Endothelial cell (in vitro differentiated cells): ENCODE results near the gene USP51. TPM values are rescaled to one million over a fixed set of nuclear protein-coding genes. Genes with fewer than 3 reads are reported as not detected.
"Not testable (repeated sequence)": the region's sequence is repeated elsewhere in the genome, so short reads cannot be mapped to it uniquely, and the experiment has no call there.

Experiments
- DNase-seq: peaks from one replicate; pipeline ENCODE4 v3.0.0; 2021; ENCODE audit warnings: low spot score
- H3K27ac Mint-ChIP-seq: one replicate; pipeline ENCODE4 v1.8.0; 2021; ENCODE audit warnings: mixed read lengths, inconsistent platforms; ENCODE audit not compliant: unreplicated experiment
- H3K27me3 Mint-ChIP-seq: one replicate; pipeline ENCODE4 v1.8.0; 2021; ENCODE audit warnings: mild to moderate bottlenecking, moderate library complexity, mixed read lengths, inconsistent platforms; ENCODE audit not compliant: unreplicated experiment
- H3K36me3 Mint-ChIP-seq: one replicate; pipeline ENCODE4 v1.8.0; 2021; ENCODE audit warnings: mild to moderate bottlenecking, low read depth, mixed read lengths, inconsistent platforms; ENCODE audit not compliant: unreplicated experiment
- H3K4me1 Mint-ChIP-seq: one replicate; pipeline ENCODE4 v1.8.0; 2021; ENCODE audit warnings: mild to moderate bottlenecking, mixed read lengths, inconsistent platforms; ENCODE audit not compliant: unreplicated experiment
- H3K4me3 Mint-ChIP-seq: one replicate; pipeline ENCODE4 v1.8.0; 2021; ENCODE audit warnings: mild to moderate bottlenecking, mixed read lengths, inconsistent platforms; ENCODE audit not compliant: unreplicated experiment
- H3K9me3 Mint-ChIP-seq: one replicate; pipeline ENCODE4 v1.8.0; 2021; ENCODE audit warnings: mixed read lengths, inconsistent platforms; ENCODE audit not compliant: unreplicated experiment
- CTCF ChIP-seq: fragments of 200-600 bp; sonication (generic); IDR thresholded peaks from one replicate; pipeline ENCODE4 v1.5.0; 2021; ENCODE audit warnings: antibody characterized with exemption; ENCODE audit not compliant: unreplicated experiment
- total RNA-seq: library from RNA; stranded (reverse); fragmentation: NEBNext Ultra II Directional; extraction: Animal tissue kit (Norgen Biotek cat#: 25700); gene quantifications from one replicate; pipeline ENCODE4 v1.2.1, GENCODE V29; 2021; ENCODE audit not compliant: unreplicated experiment

USP51 gene
- total RNA-seq, 1 donor from 2014 or later: 6.3 TPM

- Mint-ChIP-seq H3K27ac (no peak overlapping the region), H3K4me3 (no peak overlapping the region), H3K4me1 (peaks cover 5% of the 10 kb centered on the region), H3K27me3 (no peaks in the 10 kb centered on the region), H3K9me3 (no peaks in the 10 kb centered on the region), H3K36me3 (peaks cover 3% of the 10 kb centered on the region)
- no peak for DNase-seq
- TF ChIP-seq CTCF: no peak
Measured at GRCh38 chrX:55484948-55485347, 4.7 kb downstream of the USP51 start.

- H3K4me3 Mint-ChIP-seq: no peak overlapping the region
- H3K9me3 Mint-ChIP-seq: no peaks in the 10 kb centered on the region
- DNase-seq: no peak
- H3K27ac Mint-ChIP-seq: no peak overlapping the region
- peaks cover 5% of the 10 kb centered on the region for H3K4me1 Mint-ChIP-seq
- no peaks in the 10 kb centered on the region for H3K27me3 Mint-ChIP-seq
- no peak for TF ChIP-seq CTCF
- no peaks in the 10 kb centered on the region for H3K36me3 Mint-ChIP-seq
Measured at GRCh38 chrX:55480390-55481062, 9.1 kb downstream of the USP51 start.

- H3K36me3 Mint-ChIP-seq, H3K27ac Mint-ChIP-seq, DNase-seq, H3K27me3 Mint-ChIP-seq, H3K4me1 Mint-ChIP-seq, H3K9me3 Mint-ChIP-seq, H3K4me3 Mint-ChIP-seq: not testable (repeated sequence)
Measured at GRCh38 chrX:55479956-55480355, 9.7 kb downstream of the USP51 start.

GRCh38 chrX:55465791-55466190 lies 23.9 kb downstream of the USP51 start:
- not testable (repeated sequence) for H3K4me1 Mint-ChIP-seq, DNase-seq, H3K4me3 Mint-ChIP-seq, H3K27ac Mint-ChIP-seq, H3K9me3 Mint-ChIP-seq, H3K27me3 Mint-ChIP-seq, H3K36me3 Mint-ChIP-seq

GRCh38 chrX:55465108-55465507 lies 24.5 kb downstream of the USP51 start:
- not testable (repeated sequence) for H3K4me3 Mint-ChIP-seq, H3K27ac Mint-ChIP-seq, H3K9me3 Mint-ChIP-seq, DNase-seq, H3K4me1 Mint-ChIP-seq, H3K27me3 Mint-ChIP-seq, H3K36me3 Mint-ChIP-seq

- H3K9me3 Mint-ChIP-seq: not testable (repeated sequence)
Measured at GRCh38 chrX:55464050-55464449, 25.6 kb downstream of the USP51 start.

GRCh38 chrX:55459926-55460325 lies 29.7 kb downstream of the USP51 start:
- not testable (repeated sequence) for H3K4me1 Mint-ChIP-seq, H3K36me3 Mint-ChIP-seq, H3K9me3 Mint-ChIP-seq, H3K27me3 Mint-ChIP-seq, H3K27ac Mint-ChIP-seq, H3K4me3 Mint-ChIP-seq, DNase-seq

More at GRCh38 chrX:55464050-55464449, 25.6 kb downstream of the USP51 start:
- DNase-seq, H3K4me1 Mint-ChIP-seq, H3K27me3 Mint-ChIP-seq, H3K4me3 Mint-ChIP-seq, H3K27ac Mint-ChIP-seq, H3K36me3 Mint-ChIP-seq: not testable (repeated sequence)

GRCh38 chrX:55459426-55459825 lies 30.2 kb downstream of the USP51 start:
- H3K27me3 Mint-ChIP-seq, H3K27ac Mint-ChIP-seq, H3K4me1 Mint-ChIP-seq, H3K9me3 Mint-ChIP-seq, H3K36me3 Mint-ChIP-seq, DNase-seq, H3K4me3 Mint-ChIP-seq: not testable (repeated sequence)

- DNase-seq, H3K27ac Mint-ChIP-seq, H3K9me3 Mint-ChIP-seq, H3K4me3 Mint-ChIP-seq, H3K27me3 Mint-ChIP-seq, H3K36me3 Mint-ChIP-seq, H3K4me1 Mint-ChIP-seq: not testable (repeated sequence)
Measured at GRCh38 chrX:55455708-55456107, 33.9 kb downstream of the USP51 start.
